Measurements from ENCODE around the gene NRXN3.

Gene NRXN3

GRCh38 chr14:79089576-79089975 is 919.4 kb downstream of the NRXN3 start:
- DNase-seq (ENCODE audit: extremely low spot score), result no peak
- no peak for TF ChIP-seq CTCF (IDR thresholded peaks at IDR 0.05; ENCODE audit: control extremely low read depth, extremely low read depth, low read depth, missing control alignments)
- ChIA-PET CTCF (interaction anchor here (1.2 to 1.4 kb wide), 2 partner anchors 12 to 17 kb away, joined by 3 to 4 read pairs; no protein-coding TSS in a partner anchor), POLR2A (no interaction called here)

GRCh38 chr14:79090641-79091180 is 920.5 kb downstream of the NRXN3 start:
- DNase-seq (ENCODE audit: extremely low spot score), result no peak
- ChIA-PET CTCF (no interaction called here), POLR2A (no interaction called here)
- TF ChIP-seq CTCF (IDR thresholded peaks at IDR 0.05; ENCODE audit: control extremely low read depth, extremely low read depth, low read depth, missing control alignments), result no peak

GRCh38 chr14:79091381-79091963 is 921.3 kb downstream of the NRXN3 start:
- DNase-seq (ENCODE audit: extremely low spot score), result no peak
- TF ChIP-seq CTCF (IDR thresholded peaks at IDR 0.05; ENCODE audit: control extremely low read depth, extremely low read depth, low read depth, missing control alignments), result no peak
- ChIA-PET POLR2A (no interaction called here), CTCF (no interaction called here)

- DNase-seq (ENCODE audit: extremely low spot score), result no peak
- ChIA-PET POLR2A (no interaction called here), CTCF (no interaction called here)
- TF ChIP-seq CTCF (IDR thresholded peaks at IDR 0.05; ENCODE audit: control extremely low read depth, extremely low read depth, low read depth, missing control alignments), result no peak
Measured at GRCh38 chr14:79093531-79093930, 923.4 kb downstream of the NRXN3 start.

DNA sequence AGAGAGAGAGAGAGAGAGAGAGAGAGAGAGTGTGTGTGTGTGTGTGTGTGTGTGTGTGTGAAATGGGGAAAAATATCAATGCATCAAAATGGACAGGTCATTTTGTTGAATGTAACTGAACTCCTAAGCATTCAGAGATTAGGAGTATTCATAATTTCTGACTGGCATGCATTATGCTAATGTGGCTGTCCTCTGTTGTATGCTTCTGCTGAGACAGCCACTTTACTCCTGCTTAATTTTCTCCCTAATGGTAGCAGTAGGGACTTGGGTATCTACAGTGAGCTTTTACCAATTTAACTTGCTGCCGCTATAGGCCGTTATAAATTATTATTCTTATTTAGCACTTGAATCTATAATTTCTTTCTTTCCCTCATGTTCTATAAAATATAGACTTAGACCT is 924.8 kb downstream of the NRXN3 start:
- DNase-seq (ENCODE audit: extremely low spot score), result no peak
- TF ChIP-seq CTCF (IDR thresholded peaks at IDR 0.05; ENCODE audit: control extremely low read depth, extremely low read depth, low read depth, missing control alignments), result no peak
- ChIA-PET POLR2A (no interaction called here), CTCF (interaction anchor here (0.8 kb wide), 1 partner anchor 11 kb away, joined by 3 read pairs; no protein-coding TSS in a partner anchor)

DNA sequence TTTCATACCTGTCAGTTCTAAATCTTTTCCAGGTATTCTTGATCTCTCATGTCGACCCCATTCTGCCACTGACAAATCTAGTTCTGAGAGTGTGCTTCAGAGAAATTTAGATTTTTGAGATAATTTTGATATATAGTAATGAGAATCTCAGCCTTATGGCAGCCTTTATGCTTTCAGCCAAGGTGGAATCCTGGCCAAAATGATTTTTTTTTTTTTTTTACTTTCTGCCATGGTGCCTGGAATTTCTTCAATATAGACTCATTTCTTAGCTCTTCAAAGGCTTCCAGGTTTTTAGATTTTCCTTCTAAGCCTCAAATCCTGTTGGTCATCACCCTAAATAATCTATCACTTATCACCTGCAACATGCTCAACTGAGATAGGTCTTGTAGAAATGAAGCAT is 926.6 kb downstream of the NRXN3 start:
- CTCF ChIA-PET, result interaction anchor here (1.8 kb wide), 1 partner anchor 11 kb away, joined by 5 read pairs; no protein-coding TSS in a partner anchor
- POLR2A ChIA-PET, result no interaction called here
- no peak for TF ChIP-seq CTCF (IDR thresholded peaks at IDR 0.05; ENCODE audit: control extremely low read depth, extremely low read depth, low read depth, missing control alignments)
- DNase-seq (ENCODE audit: extremely low spot score), result no peak
